OCI-LY3 (cell line): Measurements from ENCODE around the gene SURF4.

Experiments used
- H2AFZ ChIP-seq: fragments of 200-600, 300-600 bp; shearing (Covaris generic); 2 replicates; pipeline ENCODE4 v1.6.0; 2014; ENCODE audit warnings: antibody characterized with exemption, low read depth, low read length
- H3K27ac ChIP-seq: fragments of 200-600, 300-600 bp; sonication (generic); 2 replicates; pipeline ENCODE4 v1.5.1; 2014; ENCODE audit warnings: mild to moderate bottlenecking, low read length, moderate library complexity, mixed read lengths
- H3K27me3 ChIP-seq: fragments of 200-600, 300-600 bp; sonication (generic); 2 replicates; pipeline ENCODE4 v1.6.1; 2014; ENCODE audit warnings: low read depth, low read length, mixed read lengths
- H3K36me3 ChIP-seq: fragments of 200-600, 300-600 bp; sonication (generic); replicated peaks from 2 replicates; pipeline ENCODE3; 2014; ENCODE audit warnings: low read depth, low read length, mixed read lengths
- H3K4me1 ChIP-seq: fragments of 300-600, 200-600 bp; sonication (generic); 2 replicates; pipeline ENCODE4 v1.6.1; 2014; ENCODE audit warnings: low read length, mixed read lengths
- H3K4me2 ChIP-seq: fragments of 200-600, 300-600 bp; sonication (generic); 2 replicates; pipeline ENCODE4 v1.6.1; 2014; ENCODE audit warnings: low read length, mixed read lengths
- H3K4me3 ChIP-seq: fragments of 300-600, 200-600 bp; sonication (generic); 2 replicates; pipeline ENCODE4 v1.5.1; 2014; ENCODE audit warnings: antibody characterized with exemption, mild to moderate bottlenecking, low read length, moderate library complexity
- H3K79me2 ChIP-seq: fragments of 300-600, 200-600 bp; shearing (Covaris generic); 2 replicates; pipeline ENCODE4 v1.6.1; 2014; ENCODE audit warnings: mild to moderate bottlenecking, low read length, mixed read lengths
- H3K9ac ChIP-seq: fragments of 300-600, 200-600 bp; shearing (Covaris generic); 2 replicates; pipeline ENCODE4 v1.6.0; 2014; ENCODE audit warnings: mild to moderate bottlenecking, low read length, moderate library complexity
- H3K9me3 ChIP-seq: fragments of 200-600, 300-600 bp; shearing (Covaris generic); 2 replicates; pipeline ENCODE4 v1.6.1; 2014; ENCODE audit warnings: low read length, mixed read lengths; ENCODE audit not compliant: insufficient read depth
- H4K20me1 ChIP-seq: fragments of 200-600, 300-600 bp; sonication (generic); 2 replicates; pipeline ENCODE4 v1.6.1; 2016; ENCODE audit warnings: low read length, mixed read lengths; ENCODE audit not compliant: insufficient read depth
- EZH2phosphoT487 ChIP-seq: fragments of 200-600 bp; shearing (Covaris generic); IDR thresholded peaks from 2 replicates; pipeline ENCODE4 v1.6.1; 2018; ENCODE audit warnings: antibody characterized with exemption, mixed run types, low read depth
- TF ChIP-seq, protein P1 (sequence below): fragments of 200-600, 300-600 bp; sonication (generic); IDR thresholded peaks from 2 replicates; pipeline ENCODE4 v1.5.1; 2014; ENCODE audit warnings: antibody characterized with exemption, low read length, low read depth

The SURF4 gene

GRCh38 chr9:133351526-133351907 lies 24.3 kb downstream of the SURF4 start:
- Histone ChIP-seq H2AFZ (no peak overlapping the region), H3K36me3 (peaks cover 49% of the 10 kb centered on the region), H3K4me3 (no peak overlapping the region), H4K20me1 (peaks cover 38% of the 10 kb centered on the region), H3K4me2 (no peak overlapping the region), H3K27ac (0 out of 2 replicates have a peak overlapping the region, but pooled peaks have one; percentile 23), H3K4me1 (peaks cover 24% of the 10 kb centered on the region), H3K9me3 (no peaks in the 10 kb centered on the region), H3K79me2 (peaks cover 53% of the 10 kb centered on the region), H3K9ac (no peak overlapping the region), H3K27me3 (no peaks in the 10 kb centered on the region)
- TF ChIP-seq EZH2phosphoT487: no peak
- TF ChIP-seq, protein P1, sequence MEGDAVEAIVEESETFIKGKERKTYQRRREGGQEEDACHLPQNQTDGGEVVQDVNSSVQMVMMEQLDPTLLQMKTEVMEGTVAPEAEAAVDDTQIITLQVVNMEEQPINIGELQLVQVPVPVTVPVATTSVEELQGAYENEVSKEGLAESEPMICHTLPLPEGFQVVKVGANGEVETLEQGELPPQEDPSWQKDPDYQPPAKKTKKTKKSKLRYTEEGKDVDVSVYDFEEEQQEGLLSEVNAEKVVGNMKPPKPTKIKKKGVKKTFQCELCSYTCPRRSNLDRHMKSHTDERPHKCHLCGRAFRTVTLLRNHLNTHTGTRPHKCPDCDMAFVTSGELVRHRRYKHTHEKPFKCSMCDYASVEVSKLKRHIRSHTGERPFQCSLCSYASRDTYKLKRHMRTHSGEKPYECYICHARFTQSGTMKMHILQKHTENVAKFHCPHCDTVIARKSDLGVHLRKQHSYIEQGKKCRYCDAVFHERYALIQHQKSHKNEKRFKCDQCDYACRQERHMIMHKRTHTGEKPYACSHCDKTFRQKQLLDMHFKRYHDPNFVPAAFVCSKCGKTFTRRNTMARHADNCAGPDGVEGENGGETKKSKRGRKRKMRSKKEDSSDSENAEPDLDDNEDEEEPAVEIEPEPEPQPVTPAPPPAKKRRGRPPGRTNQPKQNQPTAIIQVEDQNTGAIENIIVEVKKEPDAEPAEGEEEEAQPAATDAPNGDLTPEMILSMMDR: no peak

DNA sequence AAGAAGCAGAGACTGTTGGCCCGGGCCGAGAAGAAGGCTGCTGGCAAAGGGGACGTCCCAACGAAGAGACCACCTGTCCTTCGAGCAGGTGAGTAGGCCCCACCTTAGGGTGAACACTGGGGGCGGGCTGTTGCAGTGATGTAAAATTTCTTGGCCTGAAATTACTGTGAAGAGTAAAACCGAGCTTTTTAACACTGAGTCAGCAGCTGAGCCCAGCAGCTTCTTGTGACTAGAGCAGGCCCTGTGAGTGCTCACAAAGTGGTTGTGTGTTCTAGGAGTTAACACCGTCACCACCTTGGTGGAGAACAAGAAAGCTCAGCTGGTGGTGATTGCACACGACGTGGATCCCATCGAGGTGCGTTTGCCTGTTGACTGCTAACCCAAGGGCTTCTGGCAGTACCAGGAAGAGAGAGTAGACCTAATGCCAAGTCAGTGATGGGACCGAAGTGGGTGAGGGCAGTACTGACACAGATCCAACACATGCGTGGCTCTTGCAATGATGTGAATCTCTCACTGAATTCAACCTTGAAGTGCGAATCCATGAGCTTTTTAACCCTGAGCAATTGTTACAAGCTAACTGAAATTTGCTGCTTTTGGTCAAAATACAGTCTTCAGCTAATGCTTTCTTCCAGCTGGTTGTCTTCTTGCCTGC lies 25.8 kb downstream of the SURF4 start:
- peaks cover 57% of the 10 kb centered on the region for H3K79me2 ChIP-seq
- H4K20me1 ChIP-seq: peaks cover 42% of the 10 kb centered on the region

GRCh38 chr9:133348718-133349573 lies 26.9 kb downstream of the SURF4 start:
- H3K27ac ChIP-seq: peak overlapping the region; percentile 81
- H3K27me3 ChIP-seq: no peaks in the 10 kb centered on the region
- peak overlapping the region; percentile 89 for H3K4me3 ChIP-seq
- H3K36me3 ChIP-seq: peaks cover 74% of the 10 kb centered on the region
- H3K4me1 ChIP-seq: peaks cover 20% of the 10 kb centered on the region
- H3K9me3 ChIP-seq: no peaks in the 10 kb centered on the region
- H3K79me2 ChIP-seq: peaks cover 51% of the 10 kb centered on the region
- no peak overlapping the region for H2AFZ ChIP-seq
- TF ChIP-seq, protein P1: no peak
- no peak for TF ChIP-seq EZH2phosphoT487
- H3K9ac ChIP-seq: peak overlapping the region; percentile 100
- peaks cover 42% of the 10 kb centered on the region for H4K20me1 ChIP-seq
- H3K4me2 ChIP-seq: peak overlapping the region; percentile 96

More for the DNA sequence above, 25.8 kb downstream of the SURF4 start:
- Histone ChIP-seq H3K4me2 (peak overlapping the region; percentile 96; the same call in 1 of the 2 replicates), H3K27me3 (no peaks in the 10 kb centered on the region), H3K4me1 (peaks cover 25% of the 10 kb centered on the region), H3K9me3 (no peaks in the 10 kb centered on the region), H3K27ac (no peak overlapping the region), H3K9ac (no peak overlapping the region), H3K36me3 (peaks cover 63% of the 10 kb centered on the region), H2AFZ (no peak overlapping the region), H3K4me3 (0 out of 2 replicates have a peak overlapping the region, but pooled peaks have one; percentile 89)
- TF ChIP-seq EZH2phosphoT487: no peak
- TF ChIP-seq, protein P1: no peak
